Erythroblast (primary cell): Measurements from ENCODE around the gene RYR1.
"Not testable (repeated sequence)": the region's sequence is repeated elsewhere in the genome, so short reads cannot be mapped to it uniquely, and the experiment has no call there.

Source experiments
- DNase-seq, 2 experiments: peaks; one replicate each; lab custom pipeline; 2025; lab: John Stamatoyannopoulos, UW
- GATA1 ChIP-seq: IDR thresholded peaks from 2 replicates; pipeline ENCODE4 v1.6.1; 2011; ENCODE audit warnings: low read depth, mild to moderate bottlenecking, control low read depth, low read length, moderate library complexity
- POLR2A ChIP-seq: IDR thresholded peaks from 2 replicates; pipeline ENCODE4 v1.6.1; 2011; ENCODE audit warnings: mild to moderate bottlenecking, low read length

Gene RYR1

GRCh38 chr19:38488776-38489481, 55.4 kb downstream of the RYR1 start:
- no peak for DNase-seq
- TF ChIP-seq POLR2A, result no peak
- no peak for TF ChIP-seq GATA1

GRCh38 chr19:38490861-38491260, 57.4 kb downstream of the RYR1 start:
- TF ChIP-seq POLR2A (no peak), GATA1 (no peak)
- DNase-seq, result no peak

GRCh38 chr19:38492181-38492813, 58.8 kb downstream of the RYR1 start:
- TF ChIP-seq GATA1 (no peak), POLR2A (no peak)
- no peak for DNase-seq

- DNase-seq, result no peak
- TF ChIP-seq POLR2A (no peak), GATA1 (no peak)
Observed at GRCh38 chr19:38494379-38494778, 60.9 kb downstream of the RYR1 start.

GRCh38 chr19:38495375-38495774, 61.9 kb downstream of the RYR1 start:
- DNase-seq, result not testable (repeated sequence)

GRCh38 chr19:38496116-38496515, 62.6 kb downstream of the RYR1 start:
- TF ChIP-seq POLR2A (no peak), GATA1 (no peak)
- DNase-seq, result no peak

GRCh38 chr19:38496603-38497487, 63.4 kb downstream of the RYR1 start:
- no peak for DNase-seq

GRCh38 chr19:38497907-38498306, 64.4 kb downstream of the RYR1 start:
- no peak for TF ChIP-seq POLR2A
- no peak for TF ChIP-seq GATA1
- no peak for DNase-seq

More at GRCh38 chr19:38496603-38497487, 63.4 kb downstream of the RYR1 start:
- no peak for TF ChIP-seq POLR2A
- no peak for TF ChIP-seq GATA1

GRCh38 chr19:38499532-38499931, 66.0 kb downstream of the RYR1 start:
- no peak for DNase-seq
- TF ChIP-seq POLR2A (no peak), GATA1 (no peak)

GRCh38 chr19:38500450-38500849, 67.0 kb downstream of the RYR1 start:
- no peak for TF ChIP-seq GATA1
- no peak for TF ChIP-seq POLR2A
- DNase-seq, result no peak

- DNase-seq, result no peak
- no peak for TF ChIP-seq GATA1
Observed at GRCh38 chr19:38502410-38503076, 69.1 kb downstream of the RYR1 start.

GRCh38 chr19:38503077-38503410, 69.6 kb downstream of the RYR1 start:
- no peak for DNase-seq
- TF ChIP-seq POLR2A, result no peak
- no peak for TF ChIP-seq GATA1

GRCh38 chr19:38505958-38506357, 72.5 kb downstream of the RYR1 start:
- no peak for DNase-seq
- TF ChIP-seq POLR2A (no peak), GATA1 (no peak)

- TF ChIP-seq GATA1, result no peak
- TF ChIP-seq POLR2A, result no peak
Observed at GRCh38 chr19:38506375-38506722, 72.9 kb downstream of the RYR1 start.

More at GRCh38 chr19:38506375-38506722, 72.9 kb downstream of the RYR1 start:
- no peak for DNase-seq
